K562 (cell line): ENCODE measurements around the gene YIF1A. TPM values are rescaled to one million over a fixed set of nuclear protein-coding genes. Genes with fewer than 3 reads are reported as not detected.

ENCODE experiments used
- ATAC-seq: fragments of 200-7000 bp; cut with Tn5 transposase; 3 replicates; pipeline ENCODE4 v1.9.1; 2020; ENCODE audit warnings: moderate library complexity
- BruUV-seq: library from RNA; stranded (reverse); fragments of 400-500 nt; replicated peaks from 2 replicates; lab custom pipeline; 2021; lab: Mats Ljungman, UMichigan
- CTCF ChIA-PET: fragments of 300-600 bp; formaldehyde crosslinking; extraction: SDS; loops from one replicate; lab custom pipeline; 2021; ENCODE audit warnings: low intra/inter-chr PET ratio; lab: Yijun Ruan, JAX
- POLR2A ChIA-PET: fragments of 300-600, 350-650 bp; sonication (Branson Sonifier 250); formaldehyde crosslinking; extraction: SDS; loops from one replicate; lab custom pipeline; 2021; ENCODE audit warnings: antibody characterized with exemption, inconsistent platforms; lab: Yijun Ruan, JAX
- DNase-seq, 4 experiments: peaks; one replicate each; pipeline versions ENCODE4 v3.0.0 to v3.0.0-alpha.2; 2011 to 2018; ENCODE audit warnings: low spot score in 3 of 4, mixed read lengths in 3 of 4; ENCODE audit errors: extremely low read depth in 1 of 4
- FAIRE-seq: peaks from 2 replicates; lab custom pipeline; 2011; peaks lifted over from hg19 to GRCh38; lab: Jason Lieb, UNC
- H2AFZ ChIP-seq: 2 replicates; pipeline ENCODE4 v1.6.0; 2011; ENCODE audit warnings: low read depth, low read length, control low read depth, inconsistent platforms
- H3K27ac ChIP-seq: fragments of 200-600 bp; 3 replicates; pipeline ENCODE4 v1.8.0; 2011; ENCODE audit warnings: low read depth, mild to moderate bottlenecking, control low read depth, inconsistent platforms, low read length, moderate library complexity, mixed read lengths; ENCODE audit errors: extremely low read depth
- H3K27me3 ChIP-seq, 2 experiments: fragments of 300-600 bp in 1 of 2; 2 replicates in 1 of 2; 3 replicates in 1 of 2; pipeline versions ENCODE4 v1.6.0 to v1.8.0; 2011; ENCODE audit warnings: inconsistent platforms in 2 of 2, low read length in 2 of 2, mild to moderate bottlenecking in 1 of 2, mixed read lengths in 1 of 2, moderate library complexity in 1 of 2; ENCODE audit not compliant: control insufficient read depth in 2 of 2, insufficient read depth in 2 of 2
- H3K36me3 ChIP-seq: fragments of 300-600 bp; 3 replicates; pipeline ENCODE4 v1.8.0; 2011; ENCODE audit warnings: mild to moderate bottlenecking, low read length, inconsistent platforms; ENCODE audit not compliant: control insufficient read depth, insufficient read depth
- H3K4me1 ChIP-seq, 2 experiments: fragments of 200-600 bp in 1 of 2; replicated peaks in 1 of 2; 2 replicates in 1 of 2; 3 replicates in 1 of 2; pipeline versions ENCODE4 v1.5.1 to v1.8.0; 2011; ENCODE audit warnings: inconsistent platforms in 2 of 2, low read length in 2 of 2, mild to moderate bottlenecking in 1 of 2, mixed read lengths in 1 of 2, moderate library complexity in 1 of 2; ENCODE audit not compliant: control insufficient read depth in 2 of 2, insufficient read depth in 2 of 2
- H3K4me2 ChIP-seq: 2 replicates; pipeline ENCODE4 v1.6.1; 2011; ENCODE audit warnings: low read length, control low read depth, inconsistent platforms, mixed read lengths; ENCODE audit not compliant: insufficient read depth
- H3K4me3 ChIP-seq: fragments of 200-600 bp; sonication (generic), shearing (Covaris generic); 2 replicates; pipeline ENCODE4 v1.5.1; 2016; ENCODE audit warnings: control low read depth, inconsistent platforms
- H3K79me2 ChIP-seq: fragments of 200-600 bp; 3 replicates; pipeline ENCODE4 v1.8.0; 2011; ENCODE audit warnings: low read length, inconsistent platforms; ENCODE audit not compliant: control insufficient read depth, insufficient read depth
- H3K9ac ChIP-seq, 2 experiments: 2 replicates each; pipeline versions ENCODE4 v1.6.0 to v1.6.1; 2011; ENCODE audit warnings: low read depth in 2 of 2, low read length in 2 of 2, control low read depth in 1 of 2, inconsistent platforms in 1 of 2, mild to moderate bottlenecking in 1 of 2, mixed read lengths in 1 of 2; ENCODE audit not compliant: insufficient read depth in 1 of 2
- H3K9me1 ChIP-seq: one replicate; pipeline ENCODE4 v1.6.0; 2011; ENCODE audit warnings: inconsistent platforms, mild to moderate bottlenecking, low read length, moderate library complexity; ENCODE audit not compliant: control insufficient read depth, insufficient read depth
- H3K9me3 ChIP-seq: replicated peaks from 2 replicates; pipeline ENCODE4 v1.5.1; 2011; ENCODE audit warnings: low read depth, low read length, inconsistent platforms; ENCODE audit not compliant: control insufficient read depth, insufficient read depth
- H4K20me1 ChIP-seq: replicated peaks from 2 replicates; pipeline ENCODE4 v1.6.1; 2011; ENCODE audit warnings: low read length, inconsistent platforms, mixed read lengths; ENCODE audit not compliant: control insufficient read depth, insufficient read depth
- CREB1 ChIP-seq, 2 experiments: sonication (generic) in 1 of 2; formaldehyde crosslinking in 1 of 2; IDR thresholded peaks; 2 replicates each; pipeline versions ENCODE4 v1.6.1 to v1.8.0; 2012 to 2022; ENCODE audit warnings: inconsistent platforms in 1 of 2, mild to moderate bottlenecking in 1 of 2, missing genetic modification reagents in 1 of 2, moderate library complexity in 1 of 2
- EGR1 ChIP-seq: fragments of 450-650 bp; conservative IDR thresholded peaks from 2 replicates; pipeline ENCODE4 v1.6.1; 2017; ENCODE audit warnings: mild to moderate bottlenecking
- GATAD2A ChIP-seq: fragments of 450-650 bp; IDR thresholded peaks from 2 replicates; pipeline ENCODE4 v1.6.1; 2017
- NR1H2 ChIP-seq: sonication (generic); formaldehyde crosslinking; IDR thresholded peaks from 2 replicates; pipeline ENCODE4 v1.4.0; 2020; ENCODE audit warnings: mild to moderate bottlenecking, missing genetic modification reagents
- NR2C2 ChIP-seq, 2 experiments: fragments of 200-800 bp in 1 of 2; sonication (Bioruptor generic) in 1 of 2; sonication (generic) in 1 of 2; formaldehyde crosslinking in 1 of 2; IDR thresholded peaks; 2 replicates each; pipeline versions ENCODE4 v1.6.1 to v1.8.0; 2016 to 2022; ENCODE audit warnings: mild to moderate bottlenecking in 1 of 2, missing compliant biosample characterization in 1 of 2, missing genetic modification characterization in 1 of 2, missing genetic modification reagents in 1 of 2
- POLR2A ChIP-seq: fragments of 450-650 bp; conservative IDR thresholded peaks from 2 replicates; pipeline ENCODE4 v1.6.1; 2016
- RAD51 ChIP-seq: fragments of 450-650 bp; IDR thresholded peaks from 2 replicates; pipeline ENCODE4 v1.7.1; 2016; ENCODE audit warnings: low read depth, mild to moderate bottlenecking, borderline replicate concordance
- SIX5 ChIP-seq, 2 experiments: IDR thresholded peaks; 2 replicates each; pipeline ENCODE4 v1.6.1; 2011; ENCODE audit warnings: low read length in 2 of 2, borderline replicate concordance in 1 of 2, low read depth in 1 of 2, mild to moderate bottlenecking in 1 of 2, moderate library complexity in 1 of 2; ENCODE audit not compliant: insufficient read depth in 1 of 2
- SMARCC2 ChIP-seq: fragments of 450-650 bp; IDR thresholded peaks from 2 replicates; pipeline ENCODE4 v1.6.1; 2017; ENCODE audit warnings: antibody characterized with exemption, moderate library complexity, mild to moderate bottlenecking, low read depth
- SRSF7 ChIP-seq: fragments of 200-400 bp; formaldehyde crosslinking; optimal IDR thresholded peaks from 2 replicates; pipeline ENCODE3; 2017; ENCODE audit warnings: mild to moderate bottlenecking, low read depth, low read length
- ZNF12 ChIP-seq: sonication (generic); formaldehyde crosslinking; IDR thresholded peaks from 2 replicates; pipeline ENCODE4 v1.4.0; 2020; ENCODE audit warnings: mild to moderate bottlenecking, missing genetic modification reagents
- ZNF444 ChIP-seq: fragments of 250-450 bp; sonication (Bioruptor Pico); IDR thresholded peaks from 2 replicates; pipeline ENCODE4 v1.4.0; 2020; ENCODE audit warnings: mild to moderate bottlenecking, moderate library complexity
- WGBS: fragments of 100-300 bp; shearing (Covaris generic); methylation state at CpG from one replicate; pipeline ENCODE4 v1.1.6; 2016; ENCODE audit warnings: low coverage, mixed read lengths; ENCODE audit not compliant: insufficient coverage; ENCODE audit errors: missing lambda C conversion rate; 5-methylcytosine and 5-hydroxymethylcytosine counted together
- in situ Hi-C: fragments of 300-500 bp; cut with MboI; formaldehyde crosslinking; loops from 4 replicates; pipeline ENCODE4 v1.15.0; 2018; ENCODE audit warnings: inconsistent platforms, mixed read lengths
- intact Hi-C: fragments of 100-400 bp; cut with micrococcal nuclease; formaldehyde crosslinking; loops from 2 replicates; pipeline ENCODE4 v1.14.2; 2022
- polyA plus RNA-seq, 8 experiments: library from polyadenylated mRNA; depleted of rRNA in 4 of 8; stranded (reverse) in 5 of 8; unstranded in 3 of 8; fragments of >200 nt; fragmentation: Nextera tagmentation in 2 of 8; fragmentation: Illumina TruSeq in 1 of 8; extraction: Ambion mirVana in 2 of 8; extraction: Trizol in 1 of 8; gene quantifications; 2 replicates each; pipeline versions ENCODE4 v1.2.1 to v1.2.3, GENCODE V29; 2011 to 2014; ENCODE audit warnings: inconsistent platforms in 1 of 8, missing spikeins in 1 of 8
- total RNA-seq, 7 experiments: library from RNA; depleted of rRNA in 6 of 7; stranded (reverse); fragments of >200 nt in 6 of 7; fragmentation: Illumina TruSeq in 2 of 7; extraction: Trizol in 2 of 7; gene quantifications; 2 replicates each; pipeline versions ENCODE4 v1.2.1 to v1.2.3, GENCODE V29; 2011 to 2021; ENCODE audit warnings: low replicate concordance in 1 of 7
- TF ChIP-seq, protein P1 (sequence below): sonication (generic); formaldehyde crosslinking; IDR thresholded peaks from 2 replicates; pipeline ENCODE4 v1.8.0; 2022; ENCODE audit warnings: missing genetic modification reagents, mild to moderate bottlenecking, moderate library complexity, borderline replicate concordance
- TF ChIP-seq, protein P2 (sequence below): IDR thresholded peaks from 2 replicates; pipeline ENCODE4 v1.6.1; 2014; ENCODE audit warnings: antibody characterized with exemption
- TF ChIP-seq, protein P3 (sequence below): fragments of 450-650 bp; IDR thresholded peaks from 2 replicates; pipeline ENCODE4 v1.6.1; 2014; ENCODE audit warnings: low read depth, mild to moderate bottlenecking, moderate library complexity, borderline replicate concordance

Gene YIF1A
- total and polyA plus RNA-seq, 9 of the 15 experiments (the other 6 are each of a cell fraction or from before 2014, with no cell fraction given): 8.6 to 121 (median 77.2) TPM

DNA sequence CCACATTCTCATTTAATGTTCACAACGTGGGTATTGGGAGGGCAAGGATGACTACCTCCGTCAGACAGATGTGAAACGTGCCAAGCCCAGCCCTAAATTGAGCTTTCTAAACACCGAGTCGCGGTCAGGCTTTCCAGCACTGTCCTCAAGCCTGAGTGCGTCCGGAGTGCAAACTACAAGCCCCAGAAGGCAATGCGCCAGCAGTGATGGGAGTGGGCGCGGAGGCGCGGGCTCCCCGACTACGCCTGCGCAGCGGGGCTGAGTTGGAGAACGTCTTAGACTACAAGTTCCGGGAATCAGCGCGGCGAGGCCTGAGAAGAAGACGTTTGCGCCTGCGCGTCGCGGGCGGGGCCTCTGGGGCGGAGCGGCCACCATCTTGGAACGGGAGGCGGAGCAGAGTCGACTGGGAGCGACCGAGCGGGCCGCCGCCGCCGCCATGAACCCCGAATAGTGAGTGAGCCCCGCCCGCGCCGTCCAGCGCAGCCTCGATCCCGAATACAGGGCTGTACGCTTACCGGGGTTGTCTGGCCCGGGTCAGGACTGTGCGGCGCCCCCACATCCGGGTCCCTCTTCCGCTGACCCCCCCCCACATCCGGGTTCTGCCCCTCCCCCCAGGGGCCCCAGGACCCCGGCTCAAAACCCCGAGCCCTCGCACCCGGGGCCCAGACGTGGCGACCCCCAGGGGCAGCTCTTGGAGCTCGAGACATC, 20.5 kb downstream of the YIF1A start, which contains the start of gene RAB1B:
TSS of gene RAB1B (plus strand) at position 396 of the 708 bp plus-strand sequence. CDS start at position 437, 41 bp downstream.
- intact Hi-C loops: no loop called here
- FAIRE-seq (peak; percentile 97), ATAC-seq (peak; percentile 92), DNase-seq (peak; percentile 91 to 100 (median 96))
- Histone ChIP-seq H3K4me3 (peak within 1 kb of the TSS; percentile 100), H3K36me3 (peaks cover 65% of the 10 kb centered on the region), H3K79me2 (peaks cover 29% of the 10 kb centered on the region), H3K4me2 (peak within 1 kb of the TSS; percentile 98), H4K20me1 (peaks cover 10% of the 10 kb centered on the region; the same call in 1 of the 2 replicates), H3K9me3 (no peaks in the 10 kb centered on the region), H3K4me1 (peaks cover 5 to 47% of the 10 kb centered on the region in 2 experiments; a peak in 4 of 5 replicates), H3K9me1 (no peaks in the 10 kb centered on the region), H3K9ac (peak within 1 kb of the TSS; percentile 98 to 99), H2AFZ (peak within 1 kb of the TSS; percentile 96), H3K27me3 (no peaks in the 10 kb centered on the region), H3K27ac (peak within 1 kb of the TSS; percentile 95)
- under 1% methylated on average over 29 of the region's 64 CpGs for WGBS
- ChIA-PET POLR2A (interaction anchor here (1.0 to 2.8 kb wide), 4 partner anchors 9 to 21 kb away, joined by 3 to 17 read pairs (median 7); partner anchors contain the start of gene YIF1A), CTCF (interaction anchor here (1.1 kb wide), 1 partner anchor 45 kb away, joined by 4 read pairs; no protein-coding TSS in a partner anchor)
- in situ Hi-C loops: no loop called here
- no TSS peak for BruUV-seq
- TF ChIP-seq SRSF7 (no peak), CREB1 (IDR thresholded peaks at IDR 0.05) (0 out of 2 replicates have a peak, but pooled peaks have one; percentile 34), CREB1 (CRISPR knock-in tag; IDR thresholded peaks at IDR 0.05) (peak; percentile 83), NR2C2 (CRISPR knock-in tag; IDR thresholded peaks at IDR 0.05) (0 out of 2 replicates have a peak, but pooled peaks have one; percentile 40), NR2C2 (tag; IDR thresholded peaks at IDR 0.05) (peak; percentile 91), ZNF12 (CRISPR knock-in tag) (0 out of 2 replicates have a peak, but pooled peaks have one; percentile 10), SIX5 (IDR thresholded peaks at IDR 0.05; ENCODE audit: borderline replicate concordance in 1 of 2, insufficient read depth in 1 of 2, low read depth in 1 of 2, low read length in 2 of 2) (peak; percentile 82 to 85), RAD51 (no peak), ZNF444 (CRISPR knock-in tag) (no peak), NR1H2 (CRISPR knock-in tag) (0 out of 2 replicates have a peak, but pooled peaks have one; percentile 43), SMARCC2 (no peak), EGR1 (peak; percentile 87), POLR2A (peak; percentile 82), GATAD2A (no peak)
- TF ChIP-seq, protein P1, sequence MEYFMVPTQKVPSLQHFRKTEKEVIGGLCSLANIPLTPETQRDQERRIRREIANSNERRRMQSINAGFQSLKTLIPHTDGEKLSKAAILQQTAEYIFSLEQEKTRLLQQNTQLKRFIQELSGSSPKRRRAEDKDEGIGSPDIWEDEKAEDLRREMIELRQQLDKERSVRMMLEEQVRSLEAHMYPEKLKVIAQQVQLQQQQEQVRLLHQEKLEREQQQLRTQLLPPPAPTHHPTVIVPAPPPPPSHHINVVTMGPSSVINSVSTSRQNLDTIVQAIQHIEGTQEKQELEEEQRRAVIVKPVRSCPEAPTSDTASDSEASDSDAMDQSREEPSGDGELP (CRISPR knock-in tag): peak; percentile 53
- TF ChIP-seq, protein P2, sequence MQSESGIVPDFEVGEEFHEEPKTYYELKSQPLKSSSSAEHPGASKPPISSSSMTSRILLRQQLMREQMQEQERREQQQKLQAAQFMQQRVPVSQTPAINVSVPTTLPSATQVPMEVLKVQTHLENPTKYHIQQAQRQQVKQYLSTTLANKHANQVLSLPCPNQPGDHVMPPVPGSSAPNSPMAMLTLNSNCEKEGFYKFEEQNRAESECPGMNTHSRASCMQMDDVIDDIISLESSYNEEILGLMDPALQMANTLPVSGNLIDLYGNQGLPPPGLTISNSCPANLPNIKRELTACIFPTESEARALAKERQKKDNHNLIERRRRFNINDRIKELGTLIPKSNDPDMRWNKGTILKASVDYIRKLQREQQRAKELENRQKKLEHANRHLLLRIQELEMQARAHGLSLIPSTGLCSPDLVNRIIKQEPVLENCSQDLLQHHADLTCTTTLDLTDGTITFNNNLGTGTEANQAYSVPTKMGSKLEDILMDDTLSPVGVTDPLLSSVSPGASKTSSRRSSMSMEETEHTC: no peak
- TF ChIP-seq, protein P3, sequence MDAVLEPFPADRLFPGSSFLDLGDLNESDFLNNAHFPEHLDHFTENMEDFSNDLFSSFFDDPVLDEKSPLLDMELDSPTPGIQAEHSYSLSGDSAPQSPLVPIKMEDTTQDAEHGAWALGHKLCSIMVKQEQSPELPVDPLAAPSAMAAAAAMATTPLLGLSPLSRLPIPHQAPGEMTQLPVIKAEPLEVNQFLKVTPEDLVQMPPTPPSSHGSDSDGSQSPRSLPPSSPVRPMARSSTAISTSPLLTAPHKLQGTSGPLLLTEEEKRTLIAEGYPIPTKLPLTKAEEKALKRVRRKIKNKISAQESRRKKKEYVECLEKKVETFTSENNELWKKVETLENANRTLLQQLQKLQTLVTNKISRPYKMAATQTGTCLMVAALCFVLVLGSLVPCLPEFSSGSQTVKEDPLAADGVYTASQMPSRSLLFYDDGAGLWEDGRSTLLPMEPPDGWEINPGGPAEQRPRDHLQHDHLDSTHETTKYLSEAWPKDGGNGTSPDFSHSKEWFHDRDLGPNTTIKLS: peak; percentile 85; the same call in 1 of the 2 replicates
